ENCODE results near the gene HFM1.
"Not testable (repeated sequence)": the region's sequence is repeated elsewhere in the genome, so short reads cannot be mapped to it uniquely, and the experiment has no call there.

Gene HFM1

GRCh38 chr1:91345395-91346005, 59.1 kb downstream of the HFM1 start:
- no peak for DNase-seq

- no peak for DNase-seq
Observed at GRCh38 chr1:91338501-91338900, 66.1 kb downstream of the HFM1 start.

GRCh38 chr1:91335603-91336002, 69.0 kb downstream of the HFM1 start:
- no peak for DNase-seq

GRCh38 chr1:91334856-91335255, 69.8 kb downstream of the HFM1 start:
- DNase-seq, result no peak

- no peak for DNase-seq
Observed at GRCh38 chr1:91325456-91325855, 79.2 kb downstream of the HFM1 start.

- DNase-seq, result no peak
Observed at GRCh38 chr1:91314643-91315042, 90.0 kb downstream of the HFM1 start.

GRCh38 chr1:91311672-91312071, 93.0 kb downstream of the HFM1 start:
- no peak for DNase-seq

GRCh38 chr1:91308544-91308943, 96.1 kb downstream of the HFM1 start:
- DNase-seq, result no peak

GRCh38 chr1:91307784-91308409, 96.7 kb downstream of the HFM1 start:
- no peak for DNase-seq

- DNase-seq, result no peak
Observed at GRCh38 chr1:91303165-91303564, 101.5 kb downstream of the HFM1 start.

- not testable (repeated sequence) for DNase-seq
Observed at GRCh38 chr1:91288843-91289553, 115.6 kb downstream of the HFM1 start.

GRCh38 chr1:91286962-91287317, 117.7 kb downstream of the HFM1 start:
- not testable (repeated sequence) for DNase-seq

- not testable (repeated sequence) for DNase-seq
Observed at GRCh38 chr1:91286259-91286961, 118.2 kb downstream of the HFM1 start.

GRCh38 chr1:91283421-91283726, 121.3 kb downstream of the HFM1 start:
- no peak for DNase-seq

GRCh38 chr1:91282695-91283420, 121.8 kb downstream of the HFM1 start:
- peak; percentile 15 to 37 for DNase-seq

GRCh38 chr1:91281782-91282181, 122.9 kb downstream of the HFM1 start:
- no peak for DNase-seq

GRCh38 chr1:91278754-91279153, 125.9 kb downstream of the HFM1 start:
- no peak for DNase-seq

GRCh38 chr1:91273875-91274274, 130.8 kb downstream of the HFM1 start:
- no peak for DNase-seq

- DNase-seq, result no peak
Observed at GRCh38 chr1:91261655-91262054, 143.0 kb downstream of the HFM1 start.

- DNase-seq, result no peak
Observed at GRCh38 chr1:91245435-91245834, 159.2 kb downstream of the HFM1 start.

- no peak for DNase-seq
Observed at GRCh38 chr1:91244737-91245136, 159.9 kb downstream of the HFM1 start.

- no peak for DNase-seq
Observed at GRCh38 chr1:91243171-91243570, 161.5 kb downstream of the HFM1 start.

GRCh38 chr1:91234181-91234580, 170.5 kb downstream of the HFM1 start:
- DNase-seq, result no peak

Measured in activated CD4-positive, alpha-beta T cell treated with anti-CD3 and anti-CD28 coated beads for 4 hours (primary cell).